Measurements from ENCODE around the gene LDLRAD4. TPM values are rescaled to one million over a fixed set of nuclear protein-coding genes. Genes with fewer than 3 reads are reported as not detected.

The LDLRAD4 gene
- total RNA-seq, 1 experiment from 2014 or later = 1.7 TPM

- ChIA-PET CTCF (no interaction called here), POLR2A (ENCODE audit: unreplicated experiment) (no interaction called here)
- no peak for DNase-seq
- Histone ChIP-seq H3K4me2 (no peak overlapping the region), H3K36me3 (ENCODE audit: low read depth) (no peaks in the 10 kb centered on the region), H3K27me3 (ENCODE audit: insufficient read depth, low read depth) (peaks cover 60% of the 10 kb centered on the region), H3K9me3 (ENCODE audit: insufficient read depth, low read depth) (no peaks in the 10 kb centered on the region), H2AFZ (no peak overlapping the region), H3F3A (ENCODE audit: insufficient read depth, low read depth) (no peaks in the 10 kb centered on the region), H3K4me3 (no peak overlapping the region), H3K27ac (no peak overlapping the region), H4K20me1 (ENCODE audit: insufficient read depth) (no peaks in the 10 kb centered on the region), H3K79me2 (ENCODE audit: low read depth) (no peaks in the 10 kb centered on the region), H3K9me2 (ENCODE audit: insufficient read depth) (no peaks in the 10 kb centered on the region), H3K4me1 (replicated peaks; ENCODE audit: insufficient read depth) (no peaks in the 10 kb centered on the region)
- BruUV-seq (replicated peaks) = no TSS peak
- TF ChIP-seq EZH2 (IDR thresholded peaks at IDR 0.05; ENCODE audit: low read depth) (no peak), CTCF (conservative IDR thresholded peaks at IDR 0.05) (no peak)
- intact Hi-C loops (cut with micrococcal nuclease; ENCODE audit: unreplicated experiment) = no loop called here
Observed at GRCh38 chr18:13415736-13416135, 197.2 kb downstream of the LDLRAD4 start.

GRCh38 chr18:13416208-13416607 is 197.6 kb downstream of the LDLRAD4 start:
- BruUV-seq (replicated peaks) = no TSS peak
- CTCF ChIA-PET = no interaction called here
- no peaks in the 10 kb centered on the region for H4K20me1 ChIP-seq (ENCODE audit: insufficient read depth)
- H3K36me3 ChIP-seq (ENCODE audit: low read depth) = no peaks in the 10 kb centered on the region
- H3K4me1 ChIP-seq (replicated peaks; ENCODE audit: insufficient read depth) = no peaks in the 10 kb centered on the region
- no peak for DNase-seq
- no peaks in the 10 kb centered on the region for H3K9me3 ChIP-seq (ENCODE audit: insufficient read depth, low read depth)
- H3K4me3 ChIP-seq = no peak overlapping the region
- POLR2A ChIA-PET (ENCODE audit: unreplicated experiment) = no interaction called here
- H3K27me3 ChIP-seq (ENCODE audit: insufficient read depth, low read depth) = peaks cover 65% of the 10 kb centered on the region
- H3K79me2 ChIP-seq (ENCODE audit: low read depth) = no peaks in the 10 kb centered on the region
- no peak overlapping the region for H2AFZ ChIP-seq
- no peak overlapping the region for H3K27ac ChIP-seq
- intact Hi-C loops (cut with micrococcal nuclease; ENCODE audit: unreplicated experiment) = no loop called here
- no peaks in the 10 kb centered on the region for H3F3A ChIP-seq (ENCODE audit: insufficient read depth, low read depth)
- TF ChIP-seq EZH2 (IDR thresholded peaks at IDR 0.05; ENCODE audit: low read depth) = no peak
- no peak for TF ChIP-seq CTCF (conservative IDR thresholded peaks at IDR 0.05)
- H3K9me2 ChIP-seq (ENCODE audit: insufficient read depth) = no peaks in the 10 kb centered on the region
- no peak overlapping the region for H3K4me2 ChIP-seq

GRCh38 chr18:13416848-13417247 is 198.3 kb downstream of the LDLRAD4 start:
- DNase-seq = no peak
- Histone ChIP-seq H3K9me2 (ENCODE audit: insufficient read depth) (no peaks in the 10 kb centered on the region), H3K27ac (no peak overlapping the region), H3K9me3 (ENCODE audit: insufficient read depth, low read depth) (no peaks in the 10 kb centered on the region), H3K4me2 (no peak overlapping the region), H3K79me2 (ENCODE audit: low read depth) (no peaks in the 10 kb centered on the region), H4K20me1 (ENCODE audit: insufficient read depth) (no peaks in the 10 kb centered on the region), H3K4me1 (replicated peaks; ENCODE audit: insufficient read depth) (no peaks in the 10 kb centered on the region), H2AFZ (no peak overlapping the region), H3K36me3 (ENCODE audit: low read depth) (no peaks in the 10 kb centered on the region), H3K4me3 (no peak overlapping the region), H3F3A (ENCODE audit: insufficient read depth, low read depth) (no peaks in the 10 kb centered on the region), H3K27me3 (ENCODE audit: insufficient read depth, low read depth) (peaks cover 71% of the 10 kb centered on the region)
- intact Hi-C loops (cut with micrococcal nuclease; ENCODE audit: unreplicated experiment) = no loop called here
- CTCF ChIA-PET = no interaction called here
- no TSS peak for BruUV-seq (replicated peaks)
- TF ChIP-seq EZH2 (IDR thresholded peaks at IDR 0.05; ENCODE audit: low read depth) (no peak), CTCF (conservative IDR thresholded peaks at IDR 0.05) (no peak)
- POLR2A ChIA-PET (ENCODE audit: unreplicated experiment) = no interaction called here

Data from PC-9 (cell line).